HepG2 (cell line): ENCODE data around the gene MBD4. TPM values are rescaled to one million over a fixed set of nuclear protein-coding genes. Genes with fewer than 3 reads are reported as not detected.

Experiments used
- ATAD3A ChIP-seq: sonication (generic); formaldehyde crosslinking; IDR thresholded peaks from 2 replicates; pipeline ENCODE4 v1.4.0; 2020; ENCODE audit warnings: missing genetic modification reagents
- CREM ChIP-seq, 2 experiments: sonication (generic) in 1 of 2; formaldehyde crosslinking in 1 of 2; IDR thresholded peaks; 2 replicates each; pipeline versions ENCODE4 v1.4.0 to v1.6.1; 2016 to 2020; ENCODE audit warnings: antibody characterized with exemption in 1 of 2, mild to moderate bottlenecking in 1 of 2, missing genetic modification reagents in 1 of 2
- FOXM1 ChIP-seq: sonication (generic); formaldehyde crosslinking; IDR thresholded peaks from 2 replicates; pipeline ENCODE4 v1.5.0; 2020; ENCODE audit warnings: missing genetic modification reagents
- HNRNPK ChIP-seq: fragments of 200-400 bp; formaldehyde crosslinking; IDR thresholded peaks from 2 replicates; pipeline ENCODE4 v1.6.1; 2018; ENCODE audit warnings: low read length, low read depth, moderate library complexity, mild to moderate bottlenecking; ENCODE audit not compliant: poor library complexity, severe bottlenecking
- HNRNPL ChIP-seq: fragments of 200-400 bp; formaldehyde crosslinking; IDR thresholded peaks from 2 replicates; pipeline ENCODE4 v1.6.1; 2017; ENCODE audit warnings: mild to moderate bottlenecking, low read depth, low read length
- KLF9 ChIP-seq: IDR thresholded peaks from 2 replicates; pipeline ENCODE4 v1.6.1; 2016; ENCODE audit warnings: low read depth
- NKX3-1 ChIP-seq: sonication (generic); formaldehyde crosslinking; IDR thresholded peaks from 2 replicates; pipeline ENCODE4 v1.5.0; 2020; ENCODE audit warnings: missing genetic modification reagents
- REL ChIP-seq: sonication (generic); formaldehyde crosslinking; conservative IDR thresholded peaks from 2 replicates; pipeline ENCODE4 v1.8.0; 2022; ENCODE audit warnings: mild to moderate bottlenecking, missing genetic modification reagents, moderate library complexity
- THAP11 ChIP-seq: IDR thresholded peaks from 2 replicates; pipeline ENCODE4 v1.6.1; 2016; ENCODE audit warnings: missing biosample characterization, missing genetic modification reagents
- ZNF407 ChIP-seq: sonication (generic); formaldehyde crosslinking; IDR thresholded peaks from one replicate; pipeline ENCODE4 v1.5.1; 2020; ENCODE audit warnings: mild to moderate bottlenecking, missing genetic modification reagents; ENCODE audit errors: not compliant biosample characterization
- ZNF501 ChIP-seq: sonication (generic); formaldehyde crosslinking; IDR thresholded peaks from 2 replicates; pipeline ENCODE4 v1.5.1; 2020; ENCODE audit warnings: mild to moderate bottlenecking, moderate library complexity, missing genetic modification reagents
- ZNF580 ChIP-seq: IDR thresholded peaks from 2 replicates; pipeline ENCODE4 v1.6.1; 2016; ENCODE audit warnings: low read depth, borderline replicate concordance
- ZNF614 ChIP-seq: IDR thresholded peaks from 2 replicates; pipeline ENCODE4 v1.6.1; 2018; ENCODE audit warnings: missing biosample characterization, missing genetic modification reagents, inconsistent platforms, borderline replicate concordance
- ZNF710 ChIP-seq: sonication (generic); formaldehyde crosslinking; IDR thresholded peaks from 2 replicates; pipeline ENCODE4 v1.5.0; 2020; ENCODE audit warnings: mild to moderate bottlenecking, missing genetic modification reagents, borderline replicate concordance
- ZNF776 ChIP-seq: sonication (generic); formaldehyde crosslinking; IDR thresholded peaks from 2 replicates; pipeline ENCODE4 v1.4.0; 2020; ENCODE audit warnings: mild to moderate bottlenecking, missing genetic modification reagents
- ZZZ3 ChIP-seq: sonication (generic); formaldehyde crosslinking; IDR thresholded peaks from 2 replicates; pipeline ENCODE4 v1.4.0; 2020; ENCODE audit warnings: missing genetic modification reagents, mild to moderate bottlenecking, borderline replicate concordance
- polyA plus RNA-seq, 8 experiments: library from polyadenylated mRNA; depleted of rRNA in 3 of 8; stranded (reverse) in 7 of 8; unstranded in 1 of 8; fragments of >200 nt; fragmentation: Illumina TruSeq in 4 of 8; extraction: Trizol in 4 of 8; gene quantifications; 2 replicates each; pipeline versions ENCODE4 v1.2.1 to v1.2.3, GENCODE V29; 2011 to 2016; ENCODE audit warnings: low read depth in 4 of 8, missing spikeins in 1 of 8, mixed read lengths in 1 of 8; ENCODE audit not compliant: insufficient read depth in 1 of 8
- total RNA-seq, 5 experiments: library from RNA; depleted of rRNA; stranded (reverse); fragments of >200 nt; fragmentation: Illumina TruSeq; extraction: Trizol; gene quantifications; 2 replicates each; pipeline ENCODE4 v1.2.3, GENCODE V29; 2016; ENCODE audit warnings: low read depth in 1 of 5
- TF ChIP-seq, protein P1 (sequence below): IDR thresholded peaks from 2 replicates; pipeline ENCODE4 v1.6.1; 2018; ENCODE audit warnings: missing genetic modification reagents

MBD4 gene
- total and polyA plus RNA-seq, 2 of the 13 experiments (the other 11 are each of a cell fraction or from before 2014, with no cell fraction given): 14.9 to 25.3 TPM

DNA sequence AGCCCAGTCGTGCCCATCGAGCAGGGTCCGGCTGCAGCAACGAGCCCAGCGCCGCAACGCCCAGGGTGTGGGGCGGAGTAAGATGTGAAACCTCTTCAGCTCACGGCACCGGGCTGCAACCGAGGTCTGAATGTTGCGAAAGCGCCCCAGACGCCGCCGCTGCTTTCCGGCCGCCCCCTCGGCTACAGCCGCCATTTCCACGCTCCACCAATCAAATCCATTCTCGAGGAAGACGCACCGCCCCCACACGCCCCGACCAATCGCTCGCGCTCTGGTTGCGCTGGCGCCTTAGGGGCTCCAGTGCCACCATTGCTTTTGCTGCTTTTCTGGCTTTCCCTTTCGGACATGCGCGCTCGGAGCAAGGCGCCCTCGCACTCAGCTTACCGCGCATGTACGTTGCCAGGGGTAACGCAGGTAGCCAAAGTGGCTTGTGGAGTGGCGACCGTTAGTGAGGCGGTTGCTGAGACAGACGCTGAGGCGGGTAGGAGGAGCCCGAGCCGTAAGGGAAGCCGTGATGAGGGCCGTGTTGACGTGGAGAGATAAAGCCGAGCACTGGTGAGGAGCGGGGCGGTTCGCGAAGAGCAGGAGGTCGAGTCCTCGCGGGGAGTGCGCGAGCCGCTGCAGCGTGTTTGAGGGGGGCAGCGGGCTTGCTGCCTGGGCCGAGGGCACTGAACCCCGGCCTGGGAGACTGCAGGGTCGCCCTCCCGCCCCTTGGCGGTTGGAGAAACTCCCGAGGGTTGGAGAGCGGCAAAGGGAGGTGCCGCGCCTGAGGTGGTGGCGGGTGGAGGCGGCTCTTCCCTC is at the start of gene MBD4, which contains the start of gene IFT122 (continued):
- peak; percentile 69 for TF ChIP-seq ZNF407
- TF ChIP-seq ZNF710: no peak
- TF ChIP-seq CREM (IDR thresholded peaks at IDR 0.05): peak; percentile 51; the same call in 1 of the 2 replicates
- TF ChIP-seq CREM (CRISPR knock-in tag; IDR thresholded peaks at IDR 0.05): no peak
- TF ChIP-seq REL (CRISPR knock-in tag): 0 out of 2 replicates have a peak, but pooled peaks have one; percentile 25
- peak; percentile 74 for TF ChIP-seq THAP11
- TF ChIP-seq ZNF501: peak; percentile 93
- TF ChIP-seq, protein P1, sequence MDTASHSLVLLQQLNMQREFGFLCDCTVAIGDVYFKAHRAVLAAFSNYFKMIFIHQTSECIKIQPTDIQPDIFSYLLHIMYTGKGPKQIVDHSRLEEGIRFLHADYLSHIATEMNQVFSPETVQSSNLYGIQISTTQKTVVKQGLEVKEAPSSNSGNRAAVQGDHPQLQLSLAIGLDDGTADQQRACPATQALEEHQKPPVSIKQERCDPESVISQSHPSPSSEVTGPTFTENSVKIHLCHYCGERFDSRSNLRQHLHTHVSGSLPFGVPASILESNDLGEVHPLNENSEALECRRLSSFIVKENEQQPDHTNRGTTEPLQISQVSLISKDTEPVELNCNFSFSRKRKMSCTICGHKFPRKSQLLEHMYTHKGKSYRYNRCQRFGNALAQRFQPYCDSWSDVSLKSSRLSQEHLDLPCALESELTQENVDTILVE (CRISPR knock-in tag): peak; percentile 64; the same call in 1 of the 2 replicates
- 0 out of 2 replicates have a peak, but pooled peaks have one; percentile 46 for TF ChIP-seq KLF9 (CRISPR knock-in tag)
- TF ChIP-seq HNRNPK: no peak
- no peak for TF ChIP-seq NKX3-1 (CRISPR knock-in tag)
- peak; percentile 32; the same call in 1 of the 2 replicates for TF ChIP-seq ZNF614 (CRISPR knock-in tag)
- TF ChIP-seq HNRNPL: no peak
- no peak for TF ChIP-seq FOXM1 (CRISPR knock-in tag)
- TF ChIP-seq ATAD3A (CRISPR knock-in tag): peak; percentile 66; the same call in 1 of the 2 replicates
- TF ChIP-seq ZZZ3: 0 out of 2 replicates have a peak, but pooled peaks have one; percentile 44
- peak; percentile 61; the same call in 1 of the 2 replicates for TF ChIP-seq ZNF776 (CRISPR knock-in tag)
- TF ChIP-seq ZNF580: 0 out of 2 replicates have a peak, but pooled peaks have one; percentile 40
